ENCODE measurements around the gene TRIM71. TPM values are rescaled to one million over a fixed set of nuclear protein-coding genes. Genes with fewer than 3 reads are reported as not detected.

Gene TRIM71
- total RNA-seq, 1 experiment from 2014 or later = 0.17 TPM

DNA sequence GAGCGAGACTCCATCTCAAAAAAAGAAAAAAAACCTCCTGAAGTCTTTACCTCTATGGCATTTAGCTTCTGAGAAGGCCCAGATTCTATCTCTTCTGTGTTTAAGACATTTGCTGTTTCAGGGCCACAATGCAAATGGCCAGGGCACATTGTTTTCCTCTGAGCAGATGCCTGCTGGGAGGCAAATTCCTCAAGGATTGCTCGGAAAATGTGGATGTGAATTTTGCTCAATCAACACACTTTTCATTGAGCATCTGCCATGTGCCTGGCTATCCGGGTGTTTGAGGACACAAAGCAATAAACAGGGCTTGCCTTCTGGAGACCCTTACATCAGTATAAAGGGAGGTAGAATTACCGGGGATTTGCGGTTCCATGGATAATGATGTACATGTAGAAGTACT is 20.0 kb downstream of the TRIM71 start:
- ChIA-PET CTCF (no interaction called here), POLR2A (no interaction called here), RAD21 (ENCODE audit: low non-redundant PET in 1 of 2, low total read pairs in 2 of 2, uncharacterized antibody in 2 of 2, unreplicated experiment in 2 of 2) (no interaction called here)
- intact Hi-C loops (cut with micrococcal nuclease) = no loop called here
- DNase-seq (ENCODE audit: low read depth, low spot score) (no peak), ATAC-seq (no peak)
- TF ChIP-seq JUND (IDR thresholded peaks at IDR 0.05) = no peak
- TF ChIP-seq, protein P1, sequence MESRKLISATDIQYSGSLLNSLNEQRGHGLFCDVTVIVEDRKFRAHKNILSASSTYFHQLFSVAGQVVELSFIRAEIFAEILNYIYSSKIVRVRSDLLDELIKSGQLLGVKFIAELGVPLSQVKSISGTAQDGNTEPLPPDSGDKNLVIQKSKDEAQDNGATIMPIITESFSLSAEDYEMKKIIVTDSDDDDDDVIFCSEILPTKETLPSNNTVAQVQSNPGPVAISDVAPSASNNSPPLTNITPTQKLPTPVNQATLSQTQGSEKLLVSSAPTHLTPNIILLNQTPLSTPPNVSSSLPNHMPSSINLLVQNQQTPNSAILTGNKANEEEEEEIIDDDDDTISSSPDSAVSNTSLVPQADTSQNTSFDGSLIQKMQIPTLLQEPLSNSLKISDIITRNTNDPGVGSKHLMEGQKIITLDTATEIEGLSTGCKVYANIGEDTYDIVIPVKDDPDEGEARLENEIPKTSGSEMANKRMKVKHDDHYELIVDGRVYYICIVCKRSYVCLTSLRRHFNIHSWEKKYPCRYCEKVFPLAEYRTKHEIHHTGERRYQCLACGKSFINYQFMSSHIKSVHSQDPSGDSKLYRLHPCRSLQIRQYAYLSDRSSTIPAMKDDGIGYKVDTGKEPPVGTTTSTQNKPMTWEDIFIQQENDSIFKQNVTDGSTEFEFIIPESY (IDR thresholded peaks at IDR 0.05; ENCODE audit: extremely low read depth, insufficient replicate concordance, low read length) = no peak
- no peak for TF ChIP-seq ZNF274 (IDR thresholded peaks at IDR 0.05; ENCODE audit: low read depth, low read length)
- TF ChIP-seq POLR2AphosphoS5 (IDR thresholded peaks at IDR 0.05; ENCODE audit: low read depth, low read length) = no peak
- no peak for TF ChIP-seq ZFX (IDR thresholded peaks at IDR 0.05)
- TF ChIP-seq, protein P2, sequence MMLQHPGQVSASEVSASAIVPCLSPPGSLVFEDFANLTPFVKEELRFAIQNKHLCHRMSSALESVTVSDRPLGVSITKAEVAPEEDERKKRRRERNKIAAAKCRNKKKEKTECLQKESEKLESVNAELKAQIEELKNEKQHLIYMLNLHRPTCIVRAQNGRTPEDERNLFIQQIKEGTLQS (IDR thresholded peaks at IDR 0.05) = no peak
- no peak for TF ChIP-seq FOSL1 (IDR thresholded peaks at IDR 0.05; ENCODE audit: low read depth)
- TF ChIP-seq EGR1 (IDR thresholded peaks at IDR 0.05; ENCODE audit: low read depth) = no peak
- TF ChIP-seq ELF1 (IDR thresholded peaks at IDR 0.05; ENCODE audit: borderline replicate concordance, low read depth) = no peak
- TF ChIP-seq CBX3 (IDR thresholded peaks at IDR 0.05; ENCODE audit: low read depth) = no peak
- TF ChIP-seq POLR2A (IDR thresholded peaks at IDR 0.05; ENCODE audit: borderline replicate concordance, extremely low read depth, insufficient read depth, insufficient read length) = no peak
- TF ChIP-seq, protein P3, sequence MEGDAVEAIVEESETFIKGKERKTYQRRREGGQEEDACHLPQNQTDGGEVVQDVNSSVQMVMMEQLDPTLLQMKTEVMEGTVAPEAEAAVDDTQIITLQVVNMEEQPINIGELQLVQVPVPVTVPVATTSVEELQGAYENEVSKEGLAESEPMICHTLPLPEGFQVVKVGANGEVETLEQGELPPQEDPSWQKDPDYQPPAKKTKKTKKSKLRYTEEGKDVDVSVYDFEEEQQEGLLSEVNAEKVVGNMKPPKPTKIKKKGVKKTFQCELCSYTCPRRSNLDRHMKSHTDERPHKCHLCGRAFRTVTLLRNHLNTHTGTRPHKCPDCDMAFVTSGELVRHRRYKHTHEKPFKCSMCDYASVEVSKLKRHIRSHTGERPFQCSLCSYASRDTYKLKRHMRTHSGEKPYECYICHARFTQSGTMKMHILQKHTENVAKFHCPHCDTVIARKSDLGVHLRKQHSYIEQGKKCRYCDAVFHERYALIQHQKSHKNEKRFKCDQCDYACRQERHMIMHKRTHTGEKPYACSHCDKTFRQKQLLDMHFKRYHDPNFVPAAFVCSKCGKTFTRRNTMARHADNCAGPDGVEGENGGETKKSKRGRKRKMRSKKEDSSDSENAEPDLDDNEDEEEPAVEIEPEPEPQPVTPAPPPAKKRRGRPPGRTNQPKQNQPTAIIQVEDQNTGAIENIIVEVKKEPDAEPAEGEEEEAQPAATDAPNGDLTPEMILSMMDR (IDR thresholded peaks at IDR 0.05 in 2 of 3, conservative IDR thresholded peaks at IDR 0.05 in 1 of 3; ENCODE audit: borderline replicate concordance in 1 of 3, insufficient read depth in 1 of 3, low read depth in 2 of 3, low read length in 2 of 3) = no peak
- TF ChIP-seq TCF7L2 (IDR thresholded peaks at IDR 0.05; ENCODE audit: borderline replicate concordance, extremely low read depth, insufficient read depth, insufficient read length) = no peak
- TF ChIP-seq YY1 (IDR thresholded peaks at IDR 0.05; ENCODE audit: extremely low read depth, insufficient replicate concordance, low read depth, low read length) = no peak
- TF ChIP-seq RAD21 (IDR thresholded peaks at IDR 0.05; ENCODE audit: low read depth) = no peak
- TF ChIP-seq CEBPB (IDR thresholded peaks at IDR 0.05; ENCODE audit: low read depth) = no peak
- TF ChIP-seq SRF (IDR thresholded peaks at IDR 0.05; ENCODE audit: low read depth) = no peak
- no peak for TF ChIP-seq EZH2 (IDR thresholded peaks at IDR 0.05)
- TF ChIP-seq SIN3A (IDR thresholded peaks at IDR 0.05; ENCODE audit: low read depth) = no peak
- TF ChIP-seq, protein P4, sequence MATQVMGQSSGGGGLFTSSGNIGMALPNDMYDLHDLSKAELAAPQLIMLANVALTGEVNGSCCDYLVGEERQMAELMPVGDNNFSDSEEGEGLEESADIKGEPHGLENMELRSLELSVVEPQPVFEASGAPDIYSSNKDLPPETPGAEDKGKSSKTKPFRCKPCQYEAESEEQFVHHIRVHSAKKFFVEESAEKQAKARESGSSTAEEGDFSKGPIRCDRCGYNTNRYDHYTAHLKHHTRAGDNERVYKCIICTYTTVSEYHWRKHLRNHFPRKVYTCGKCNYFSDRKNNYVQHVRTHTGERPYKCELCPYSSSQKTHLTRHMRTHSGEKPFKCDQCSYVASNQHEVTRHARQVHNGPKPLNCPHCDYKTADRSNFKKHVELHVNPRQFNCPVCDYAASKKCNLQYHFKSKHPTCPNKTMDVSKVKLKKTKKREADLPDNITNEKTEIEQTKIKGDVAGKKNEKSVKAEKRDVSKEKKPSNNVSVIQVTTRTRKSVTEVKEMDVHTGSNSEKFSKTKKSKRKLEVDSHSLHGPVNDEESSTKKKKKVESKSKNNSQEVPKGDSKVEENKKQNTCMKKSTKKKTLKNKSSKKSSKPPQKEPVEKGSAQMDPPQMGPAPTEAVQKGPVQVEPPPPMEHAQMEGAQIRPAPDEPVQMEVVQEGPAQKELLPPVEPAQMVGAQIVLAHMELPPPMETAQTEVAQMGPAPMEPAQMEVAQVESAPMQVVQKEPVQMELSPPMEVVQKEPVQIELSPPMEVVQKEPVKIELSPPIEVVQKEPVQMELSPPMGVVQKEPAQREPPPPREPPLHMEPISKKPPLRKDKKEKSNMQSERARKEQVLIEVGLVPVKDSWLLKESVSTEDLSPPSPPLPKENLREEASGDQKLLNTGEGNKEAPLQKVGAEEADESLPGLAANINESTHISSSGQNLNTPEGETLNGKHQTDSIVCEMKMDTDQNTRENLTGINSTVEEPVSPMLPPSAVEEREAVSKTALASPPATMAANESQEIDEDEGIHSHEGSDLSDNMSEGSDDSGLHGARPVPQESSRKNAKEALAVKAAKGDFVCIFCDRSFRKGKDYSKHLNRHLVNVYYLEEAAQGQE (IDR thresholded peaks at IDR 0.05; ENCODE audit: low read depth) = no peak
- BruUV-seq (replicated peaks) = no TSS peak
- H3K9ac ChIP-seq (ENCODE audit: low read length) = no peak overlapping the region
- H3K9me2 ChIP-seq (ENCODE audit: insufficient read depth) = no peaks in the 10 kb centered on the region
- peaks cover 24% of the 10 kb centered on the region for H3K27me3 ChIP-seq (ENCODE audit: insufficient read depth, low read length)
- no peak overlapping the region for H2AFZ ChIP-seq (ENCODE audit: low read depth, low read length, poor library complexity, severe bottlenecking)
- H3K4me2 ChIP-seq (ENCODE audit: low read length) = no peak overlapping the region
- no peaks in the 10 kb centered on the region for H3K79me2 ChIP-seq (ENCODE audit: insufficient read depth, low read length)
- H3K27ac ChIP-seq (ENCODE audit: low read depth, low read length) = no peak overlapping the region
- H3K36me3 ChIP-seq (ENCODE audit: control insufficient read depth in 1 of 2, insufficient read depth in 2 of 2, low read length in 2 of 2) = no peaks in the 10 kb centered on the region
- H4K20me1 ChIP-seq (ENCODE audit: insufficient read depth) = no peaks in the 10 kb centered on the region
- H3K9me3 ChIP-seq (ENCODE audit: control insufficient read depth in 1 of 2, insufficient read depth in 1 of 2, low read depth in 1 of 2, low read length in 2 of 2) = no peaks in the 10 kb centered on the region
- H3K4me3 ChIP-seq (replicated peaks in 1 of 2; ENCODE audit: low read depth in 1 of 2, low read length in 2 of 2) = no peak overlapping the region
- no peaks in the 10 kb centered on the region for H3K4me1 ChIP-seq (ENCODE audit: control insufficient read depth in 1 of 2, insufficient read depth in 2 of 2, low read length in 2 of 2)

All from HCT116 (cell line).